SK-N-SH treated with all-trans-retinoic acid at 6 μM for 48 hours (cell line): ENCODE measurements around the gene RAB3A.

Experiments
- ARNTL ChIP-seq: fragments of 450-650 bp; formaldehyde crosslinking; IDR thresholded peaks from 2 replicates; pipeline ENCODE4 v1.5.0; 2020; ENCODE audit warnings: low read depth, mild to moderate bottlenecking, moderate library complexity, borderline replicate concordance
- GLIS3 ChIP-seq: fragments of 250-450 bp; sonication (Bioruptor Pico); IDR thresholded peaks from 2 replicates; pipeline ENCODE4 v1.5.0; 2020; ENCODE audit warnings: mild to moderate bottlenecking, moderate library complexity
- OSR1 ChIP-seq: fragments of 250-450 bp; sonication (Bioruptor Pico); IDR thresholded peaks from 2 replicates; pipeline ENCODE4 v1.8.0; 2022; ENCODE audit warnings: moderate library complexity, mild to moderate bottlenecking, inconsistent platforms
- PATZ1 ChIP-seq: fragments of 250-450 bp; sonication (Bioruptor Pico); IDR thresholded peaks from 2 replicates; pipeline ENCODE4 v1.8.0; 2020; ENCODE audit warnings: mild to moderate bottlenecking, moderate library complexity, borderline replicate concordance
- TCF4 ChIP-seq: fragments of 250-450 bp; sonication (Bioruptor Pico); IDR thresholded peaks from 2 replicates; pipeline ENCODE4 v1.8.0; 2021; ENCODE audit warnings: mild to moderate bottlenecking, moderate library complexity, borderline replicate concordance
- ZFP3 ChIP-seq: fragments of 250-450 bp; sonication (Bioruptor Pico); IDR thresholded peaks from 2 replicates; pipeline ENCODE4 v1.5.0; 2020; ENCODE audit warnings: mild to moderate bottlenecking, moderate library complexity
- ZNF70 ChIP-seq: fragments of 450-650 bp; formaldehyde crosslinking; IDR thresholded peaks from 2 replicates; pipeline ENCODE4 v1.5.0; 2020; ENCODE audit warnings: mild to moderate bottlenecking, moderate library complexity
- TF ChIP-seq, protein P1 (sequence below): fragments of 250-450 bp; sonication (Bioruptor Pico); IDR thresholded peaks from 2 replicates; pipeline ENCODE4 v1.5.1; 2020; ENCODE audit warnings: low read depth, mild to moderate bottlenecking, moderate library complexity

DNA sequence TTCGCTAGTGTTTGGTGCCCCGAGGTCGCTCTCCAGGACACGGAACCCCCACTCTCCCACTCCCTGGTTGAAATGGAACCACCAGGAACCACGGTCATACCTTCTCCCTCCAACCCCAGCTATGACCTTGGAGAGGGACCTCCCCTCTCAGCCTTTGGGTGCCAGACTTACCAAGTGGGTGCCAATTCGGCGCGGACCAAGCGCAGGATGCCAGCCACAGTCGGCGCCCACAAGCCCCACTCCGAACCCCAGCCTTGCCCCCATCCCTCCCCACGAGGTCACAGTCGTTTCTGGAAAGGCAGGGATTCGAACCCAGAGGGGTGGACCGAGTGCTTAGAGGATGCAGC lies 21.5 kb upstream of the RAB3A start:
- TF ChIP-seq OSR1 (CRISPR knock-in tag), result no peak
- TF ChIP-seq GLIS3, result no peak
- no peak for TF ChIP-seq ZFP3 (CRISPR knock-in tag)
- TF ChIP-seq ARNTL (CRISPR knock-in tag), result no peak
- no peak for TF ChIP-seq TCF4 (CRISPR knock-in tag)
- TF ChIP-seq ZNF70 (CRISPR knock-in tag), result no peak
- no peak for TF ChIP-seq PATZ1
- TF ChIP-seq, protein P1, sequence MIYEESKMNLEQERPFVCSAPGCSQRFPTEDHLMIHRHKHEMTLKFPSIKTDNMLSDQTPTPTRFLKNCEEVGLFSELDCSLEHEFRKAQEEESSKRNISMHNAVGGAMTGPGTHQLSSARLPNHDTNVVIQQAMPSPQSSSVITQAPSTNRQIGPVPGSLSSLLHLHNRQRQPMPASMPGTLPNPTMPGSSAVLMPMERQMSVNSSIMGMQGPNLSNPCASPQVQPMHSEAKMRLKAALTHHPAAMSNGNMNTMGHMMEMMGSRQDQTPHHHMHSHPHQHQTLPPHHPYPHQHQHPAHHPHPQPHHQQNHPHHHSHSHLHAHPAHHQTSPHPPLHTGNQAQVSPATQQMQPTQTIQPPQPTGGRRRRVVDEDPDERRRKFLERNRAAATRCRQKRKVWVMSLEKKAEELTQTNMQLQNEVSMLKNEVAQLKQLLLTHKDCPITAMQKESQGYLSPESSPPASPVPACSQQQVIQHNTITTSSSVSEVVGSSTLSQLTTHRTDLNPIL, result no peak
